H1 (cell line): Measurements from ENCODE around the gene TSSK6.

ENCODE experiments used
- CEBPB ChIP-seq: IDR thresholded peaks from 2 replicates; pipeline ENCODE4 v1.6.1; 2012; ENCODE audit warnings: low read depth, low read length
- KDM1A ChIP-seq: fragments of 200-600, 300-600 bp; sonication (generic); IDR thresholded peaks from 2 replicates; pipeline ENCODE4 v1.7.1; 2016; ENCODE audit warnings: mild to moderate bottlenecking, low read length, borderline replicate concordance
- RXRA ChIP-seq: IDR thresholded peaks from 2 replicates; pipeline ENCODE4 v1.6.1; 2011; ENCODE audit warnings: low read depth, mild to moderate bottlenecking, low read length, moderate library complexity; ENCODE audit not compliant: insufficient read depth
- SRF ChIP-seq: IDR thresholded peaks from 2 replicates; pipeline ENCODE4 v1.6.1; 2011; ENCODE audit warnings: mild to moderate bottlenecking, low read depth, low read length, moderate library complexity
- TAF1 ChIP-seq: IDR thresholded peaks from 2 replicates; pipeline ENCODE4 v1.6.1; 2011; ENCODE audit warnings: mild to moderate bottlenecking, low read depth, low read length
- YY1 ChIP-seq: IDR thresholded peaks from 2 replicates; pipeline ENCODE4 v1.6.1; 2011; ENCODE audit warnings: low read depth, mild to moderate bottlenecking, low read length
- TF ChIP-seq, protein P1 (sequence below): IDR thresholded peaks from 2 replicates; pipeline ENCODE4 v1.6.1; 2012; ENCODE audit warnings: inconsistent platforms
- TF ChIP-seq, protein P2 (sequence below), 3 experiments: IDR thresholded peaks; 1 replicate in 2 of 3; 2 replicates in 1 of 3; pipeline versions ENCODE4 v1.5.1 to v1.6.1; 2011; ENCODE audit warnings: low read length in 3 of 3, mild to moderate bottlenecking in 3 of 3, inconsistent platforms in 2 of 3, low read depth in 1 of 3, moderate library complexity in 1 of 3; ENCODE audit not compliant: insufficient read depth in 1 of 3; ENCODE audit errors: control extremely low read depth in 1 of 3
- TF ChIP-seq, protein P3 (sequence below): IDR thresholded peaks from 2 replicates; pipeline ENCODE4 v1.6.1; 2011; ENCODE audit warnings: low read depth, mild to moderate bottlenecking, low read length; ENCODE audit not compliant: insufficient read depth

DNA sequence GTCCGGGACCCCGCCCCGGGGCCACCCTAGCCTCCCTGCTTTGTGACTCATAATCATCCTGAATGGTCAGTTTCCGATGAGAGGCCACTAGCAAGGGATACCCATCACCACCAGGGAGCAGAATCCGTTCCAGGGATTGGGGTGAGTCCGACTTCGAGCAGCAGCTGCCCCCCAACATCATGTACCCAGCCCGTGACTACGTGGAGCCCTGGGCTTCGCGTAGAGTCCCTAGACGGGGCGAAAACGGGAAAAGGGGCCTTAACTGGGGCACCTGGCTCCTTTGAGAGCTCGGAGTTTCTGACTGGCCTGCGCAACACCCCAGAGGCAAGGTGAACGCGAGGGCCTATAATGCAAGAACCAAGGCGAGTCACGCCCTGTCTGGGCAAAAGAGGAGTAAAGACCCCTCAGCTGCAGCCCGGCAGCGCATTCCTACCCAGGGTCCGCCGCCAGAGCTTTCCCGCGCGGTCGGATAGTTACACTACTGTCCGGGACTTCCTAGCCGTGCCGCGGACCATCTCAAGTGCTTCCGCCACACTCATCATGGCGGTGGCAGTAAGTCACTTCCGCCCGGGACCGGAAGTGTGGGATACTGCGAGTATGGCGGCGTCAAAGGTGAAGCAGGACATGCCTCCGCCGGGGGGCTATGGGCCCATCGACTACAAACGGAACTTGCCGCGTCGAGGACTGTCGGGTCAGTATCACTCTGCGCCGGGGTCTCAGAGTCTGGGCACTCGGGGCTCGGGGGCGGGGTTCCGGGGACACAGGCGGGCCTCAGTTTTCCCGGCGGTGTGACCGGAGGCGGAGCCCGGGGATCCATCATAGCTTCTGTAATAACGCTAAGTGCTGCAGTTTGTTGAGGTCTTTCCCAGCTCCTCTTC lies 533 bp upstream of the TSSK6 start, which contains the start of gene NDUFA13:
- TF ChIP-seq, protein P1, sequence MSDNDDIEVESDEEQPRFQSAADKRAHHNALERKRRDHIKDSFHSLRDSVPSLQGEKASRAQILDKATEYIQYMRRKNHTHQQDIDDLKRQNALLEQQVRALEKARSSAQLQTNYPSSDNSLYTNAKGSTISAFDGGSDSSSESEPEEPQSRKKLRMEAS = peak; percentile 66; the same call in 1 of the 2 replicates
- TF ChIP-seq TAF1 = peak; percentile 92
- TF ChIP-seq CEBPB = no peak
- no peak for TF ChIP-seq RXRA
- no peak for TF ChIP-seq KDM1A
- TF ChIP-seq SRF = no peak
- TF ChIP-seq, protein P2, sequence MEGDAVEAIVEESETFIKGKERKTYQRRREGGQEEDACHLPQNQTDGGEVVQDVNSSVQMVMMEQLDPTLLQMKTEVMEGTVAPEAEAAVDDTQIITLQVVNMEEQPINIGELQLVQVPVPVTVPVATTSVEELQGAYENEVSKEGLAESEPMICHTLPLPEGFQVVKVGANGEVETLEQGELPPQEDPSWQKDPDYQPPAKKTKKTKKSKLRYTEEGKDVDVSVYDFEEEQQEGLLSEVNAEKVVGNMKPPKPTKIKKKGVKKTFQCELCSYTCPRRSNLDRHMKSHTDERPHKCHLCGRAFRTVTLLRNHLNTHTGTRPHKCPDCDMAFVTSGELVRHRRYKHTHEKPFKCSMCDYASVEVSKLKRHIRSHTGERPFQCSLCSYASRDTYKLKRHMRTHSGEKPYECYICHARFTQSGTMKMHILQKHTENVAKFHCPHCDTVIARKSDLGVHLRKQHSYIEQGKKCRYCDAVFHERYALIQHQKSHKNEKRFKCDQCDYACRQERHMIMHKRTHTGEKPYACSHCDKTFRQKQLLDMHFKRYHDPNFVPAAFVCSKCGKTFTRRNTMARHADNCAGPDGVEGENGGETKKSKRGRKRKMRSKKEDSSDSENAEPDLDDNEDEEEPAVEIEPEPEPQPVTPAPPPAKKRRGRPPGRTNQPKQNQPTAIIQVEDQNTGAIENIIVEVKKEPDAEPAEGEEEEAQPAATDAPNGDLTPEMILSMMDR (IDR thresholded peaks at IDR 0.05; ENCODE audit: control extremely low read depth in 1 of 3, insufficient read depth in 1 of 3, low read depth in 1 of 3, low read length in 3 of 3) = peak in 2 of 3 experiments; percentile 24 to 40; a peak in 3 of 4 replicates
- TF ChIP-seq, protein P3, sequence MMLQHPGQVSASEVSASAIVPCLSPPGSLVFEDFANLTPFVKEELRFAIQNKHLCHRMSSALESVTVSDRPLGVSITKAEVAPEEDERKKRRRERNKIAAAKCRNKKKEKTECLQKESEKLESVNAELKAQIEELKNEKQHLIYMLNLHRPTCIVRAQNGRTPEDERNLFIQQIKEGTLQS = no peak
- TF ChIP-seq YY1 = peak; percentile 100
